HepG2 (cell line): ENCODE data around the gene IZUMO4. TPM values are rescaled to one million over a fixed set of nuclear protein-coding genes. Genes with fewer than 3 reads are reported as not detected.

Experiments used
- ATF3 ChIP-seq: sonication (generic); formaldehyde crosslinking; IDR thresholded peaks from 2 replicates; pipeline ENCODE4 v1.4.0; 2020; ENCODE audit warnings: missing genetic modification reagents
- CAMTA2 ChIP-seq: sonication (generic); formaldehyde crosslinking; IDR thresholded peaks from 2 replicates; pipeline ENCODE4 v1.4.0; 2020; ENCODE audit warnings: mild to moderate bottlenecking, missing genetic modification reagents, borderline replicate concordance
- FOXA3 ChIP-seq: IDR thresholded peaks from 2 replicates; pipeline ENCODE4 v1.6.1; 2016; ENCODE audit warnings: missing genetic modification reagents, missing compliant biosample characterization
- HMGXB3 ChIP-seq: sonication (generic); formaldehyde crosslinking; IDR thresholded peaks from 2 replicates; pipeline ENCODE4 v1.4.0; 2020; ENCODE audit warnings: missing genetic modification reagents, borderline replicate concordance
- JARID2 ChIP-seq: sonication (generic); formaldehyde crosslinking; IDR thresholded peaks from 2 replicates; pipeline ENCODE4 v1.8.1; 2023; ENCODE audit warnings: missing genetic modification reagents, inconsistent platforms; ENCODE audit not compliant: insufficient replicate concordance
- KAT8 ChIP-seq: IDR thresholded peaks from 2 replicates; pipeline ENCODE4 v1.6.1; 2016; ENCODE audit warnings: missing genetic modification reagents, missing compliant biosample characterization
- KLF11 ChIP-seq: IDR thresholded peaks from 2 replicates; pipeline ENCODE4 v1.6.1; 2016; ENCODE audit warnings: missing compliant biosample characterization
- MED8 ChIP-seq: sonication (generic); formaldehyde crosslinking; IDR thresholded peaks from 2 replicates; pipeline ENCODE4 v1.8.1; 2023; ENCODE audit warnings: mild to moderate bottlenecking, missing genetic modification reagents; ENCODE audit not compliant: insufficient replicate concordance
- MIER2 ChIP-seq: IDR thresholded peaks from 2 replicates; pipeline ENCODE4 v1.6.1; 2016; ENCODE audit warnings: missing biosample characterization, missing genetic modification reagents
- MIER3 ChIP-seq: IDR thresholded peaks from 2 replicates; pipeline ENCODE4 v1.6.1; 2016; ENCODE audit warnings: missing compliant biosample characterization, borderline replicate concordance
- POGZ ChIP-seq: sonication (generic); formaldehyde crosslinking; IDR thresholded peaks from 2 replicates; pipeline ENCODE4 v1.4.0; 2020; ENCODE audit warnings: mild to moderate bottlenecking, missing genetic modification reagents
- SMC3 ChIP-seq: IDR thresholded peaks from 2 replicates; pipeline ENCODE4 v1.6.1; 2011; ENCODE audit warnings: low read length, improper control_type of control experiment
- SP4 ChIP-seq: sonication (generic); formaldehyde crosslinking; IDR thresholded peaks from 2 replicates; pipeline ENCODE4 v1.8.1; 2023; ENCODE audit warnings: mild to moderate bottlenecking, missing genetic modification reagents
- STAT6 ChIP-seq: sonication (generic); formaldehyde crosslinking; IDR thresholded peaks from 2 replicates; pipeline ENCODE4 v1.4.0; 2020; ENCODE audit warnings: missing genetic modification reagents, mild to moderate bottlenecking, borderline replicate concordance
- TARDBP ChIP-seq: sonication (generic); formaldehyde crosslinking; IDR thresholded peaks from 2 replicates; pipeline ENCODE4 v1.8.0; 2022; ENCODE audit warnings: mild to moderate bottlenecking, missing genetic modification reagents
- TP53 ChIP-seq: sonication (generic); formaldehyde crosslinking; conservative IDR thresholded peaks from 2 replicates; pipeline ENCODE4 v1.4.0; 2020; ENCODE audit warnings: missing genetic modification reagents
- ZNF337 ChIP-seq: sonication (generic); formaldehyde crosslinking; IDR thresholded peaks from 2 replicates; pipeline ENCODE4 v1.5.1; 2020; ENCODE audit warnings: missing genetic modification reagents, low read depth, mild to moderate bottlenecking, borderline replicate concordance
- ZNF670 ChIP-seq: sonication (generic); formaldehyde crosslinking; IDR thresholded peaks from 2 replicates; pipeline ENCODE4 v1.8.0; 2022; ENCODE audit warnings: mild to moderate bottlenecking, missing genetic modification reagents, borderline replicate concordance
- ZNF691 ChIP-seq: sonication (generic); formaldehyde crosslinking; IDR thresholded peaks from 2 replicates; pipeline ENCODE4 v1.4.0; 2020; ENCODE audit warnings: missing genetic modification reagents, low read depth, mild to moderate bottlenecking, borderline replicate concordance
- ZNF709 ChIP-seq: sonication (generic); formaldehyde crosslinking; IDR thresholded peaks from 2 replicates; pipeline ENCODE4 v1.5.0; 2020; ENCODE audit warnings: mild to moderate bottlenecking, missing genetic modification reagents
- polyA plus RNA-seq, 8 experiments: library from polyadenylated mRNA; depleted of rRNA in 3 of 8; stranded (reverse) in 7 of 8; unstranded in 1 of 8; fragments of >200 nt; fragmentation: Illumina TruSeq in 4 of 8; extraction: Trizol in 4 of 8; gene quantifications; 2 replicates each; pipeline versions ENCODE4 v1.2.1 to v1.2.3, GENCODE V29; 2011 to 2016; ENCODE audit warnings: low read depth in 4 of 8, missing spikeins in 1 of 8, mixed read lengths in 1 of 8; ENCODE audit not compliant: insufficient read depth in 1 of 8
- total RNA-seq, 5 experiments: library from RNA; depleted of rRNA; stranded (reverse); fragments of >200 nt; fragmentation: Illumina TruSeq; extraction: Trizol; gene quantifications; 2 replicates each; pipeline ENCODE4 v1.2.3, GENCODE V29; 2016; ENCODE audit warnings: low read depth in 1 of 5

IZUMO4 gene
- total and polyA plus RNA-seq, 2 of the 13 experiments (the other 11 are each of a cell fraction or from before 2014, with no cell fraction given), result 0.77 to 3.9 TPM

- peak; percentile 75 for TF ChIP-seq MED8
- peak; percentile 87 for TF ChIP-seq JARID2 (CRISPR knock-in tag)
- TF ChIP-seq KAT8 (CRISPR knock-in tag), result peak; percentile 80
- peak; percentile 19; the same call in 1 of the 2 replicates for TF ChIP-seq CAMTA2 (CRISPR knock-in tag)
- TF ChIP-seq MIER2 (CRISPR knock-in tag), result peak; percentile 67; the same call in 1 of the 2 replicates
- TF ChIP-seq SP4, result peak; percentile 71; the same call in 1 of the 2 replicates
- TF ChIP-seq SMC3, result 0 out of 2 replicates have a peak, but pooled peaks have one; percentile 9
- TF ChIP-seq ZNF337 (CRISPR knock-in tag), result peak; percentile 84; the same call in 1 of the 2 replicates
- peak; percentile 55; the same call in 1 of the 2 replicates for TF ChIP-seq TP53 (CRISPR knock-in tag)
- peak; percentile 75; the same call in 1 of the 2 replicates for TF ChIP-seq STAT6 (CRISPR knock-in tag)
- peak; percentile 49; the same call in 1 of the 2 replicates for TF ChIP-seq TARDBP (CRISPR knock-in tag)
- TF ChIP-seq MIER3, result peak; percentile 70; the same call in 1 of the 2 replicates
- peak; percentile 80 for TF ChIP-seq ATF3
- TF ChIP-seq ZNF709 (CRISPR knock-in tag), result peak; percentile 61; the same call in 1 of the 2 replicates
- peak; percentile 78 for TF ChIP-seq HMGXB3
- peak; percentile 83 for TF ChIP-seq POGZ
- TF ChIP-seq ZNF670 (CRISPR knock-in tag), result peak; percentile 96
- peak; percentile 23 for TF ChIP-seq ZNF691 (CRISPR knock-in tag)
- TF ChIP-seq KLF11, result peak; percentile 76; the same call in 1 of the 2 replicates
- TF ChIP-seq FOXA3 (CRISPR knock-in tag), result peak; percentile 76; the same call in 1 of the 2 replicates
Observed at GRCh38 chr19:2086695-2087620, 9.8 kb upstream of the IZUMO4 start (continued).
